HG02571 (cell line): ENCODE results near the gene CCL4L2.
"Not testable (repeated sequence)": the region's sequence is repeated elsewhere in the genome, so short reads cannot be mapped to it uniquely, and the experiment has no call there.

Experiments
- ATAC-seq: cut with Tn5 transposase; IDR thresholded peaks from one replicate; pipeline ENCODE4 v1.9.1; 2021; ENCODE audit warnings: mild to moderate bottlenecking, moderate library complexity; ENCODE audit not compliant: unreplicated experiment

CCL4L2 gene

GRCh38 chr17:36219556-36219955 lies 8.7 kb downstream of the CCL4L2 start:
- not testable (repeated sequence) for ATAC-seq

GRCh38 chr17:36220737-36221580 lies 10.1 kb downstream of the CCL4L2 start:
- ATAC-seq, result not testable (repeated sequence)

- ATAC-seq, result not testable (repeated sequence)
Measured at GRCh38 chr17:36221581-36222100, 10.8 kb downstream of the CCL4L2 start.

- ATAC-seq, result not testable (repeated sequence)
Measured at GRCh38 chr17:36222967-36223366, 12.1 kb downstream of the CCL4L2 start.

GRCh38 chr17:36229644-36230043 lies 18.8 kb downstream of the CCL4L2 start:
- ATAC-seq, result not testable (repeated sequence)

GRCh38 chr17:36242046-36242445 lies 31.2 kb downstream of the CCL4L2 start:
- not testable (repeated sequence) for ATAC-seq
